ENCODE results near the gene ARHGDIG. TPM values are rescaled to one million over a fixed set of nuclear protein-coding genes. Genes with fewer than 3 reads are reported as not detected.

ARHGDIG gene
- total and polyA plus RNA-seq, 7 donors = 1.6 to 5.7 (median 5.0) TPM; not detected in 1

GRCh38 chr16:273547-274421, 6.6 kb upstream of the ARHGDIG start:
- H3K4me3 ChIP-seq = no peak overlapping the region
- intact Hi-C loops (cut with DNase I) = loop anchor here (2.0 kb wide), 1 partner anchor 77 kb away; no protein-coding TSS in a partner anchor
- DNase-seq = no peak
- no peaks in the 10 kb centered on the region for H3K36me3 ChIP-seq
- no peaks in the 10 kb centered on the region for H3K9me3 ChIP-seq
- H3K27ac ChIP-seq = no peak overlapping the region
- TF ChIP-seq POLR2A (IDR thresholded peaks at IDR 0.05) (no peak), POLR2AphosphoS5 (IDR thresholded peaks at IDR 0.05) (no peak), EP300 (IDR thresholded peaks at IDR 0.05) (no peak), CTCF (IDR thresholded peaks at IDR 0.05) (no peak)
- peaks cover 0 to 12% (median 9%) of the 10 kb centered on the region in 3 donors for H3K27me3 ChIP-seq
- 31 to 76% methylated on average over 30 of the region's 30 CpGs for WGBS, 2 donors
- peaks cover 0 to 18% (median 13%) of the 10 kb centered on the region in 4 donors for H3K4me1 ChIP-seq

- H3K4me3 ChIP-seq = peak overlapping the region; percentile 41 to 60 (median 54)
- H3K27ac ChIP-seq = peak overlapping the region in 2 of 4 donors; percentile 10 to 22
- WGBS, 2 donors = 1 to 3% methylated on average over 58 of the region's 58 CpGs
- TF ChIP-seq POLR2A (IDR thresholded peaks at IDR 0.05) = no peak
- TF ChIP-seq POLR2AphosphoS5 (IDR thresholded peaks at IDR 0.05) = no peak
- no peak for TF ChIP-seq EP300 (IDR thresholded peaks at IDR 0.05)
- no peak for TF ChIP-seq CTCF (IDR thresholded peaks at IDR 0.05)
- H3K4me1 ChIP-seq = peaks cover 0 to 22% (median 16%) of the 10 kb centered on the region in 4 donors
- H3K27me3 ChIP-seq = peaks cover 0 to 21% (median 17%) of the 10 kb centered on the region in 3 donors
- DNase-seq = no peak
- H3K9me3 ChIP-seq = no peaks in the 10 kb centered on the region
- H3K36me3 ChIP-seq = no peaks in the 10 kb centered on the region
- intact Hi-C loops (cut with DNase I) = loop anchor here (2.0 kb wide), 1 partner anchor 76 kb away; no protein-coding TSS in a partner anchor
Measured at GRCh38 chr16:275041-275641, 5.2 kb upstream of the ARHGDIG start.

- Histone ChIP-seq H3K4me3 (peak within 1 kb of the TSS; percentile 41 to 60 (median 54)), H3K4me1 (peaks cover 0 to 26% (median 20%) of the 10 kb centered on the region in 4 donors), H3K36me3 (no peaks in the 10 kb centered on the region), H3K27me3 (peaks cover 3 to 24% (median 20%) of the 10 kb centered on the region in 3 donors), H3K9me3 (no peaks in the 10 kb centered on the region), H3K27ac (peak within 1 kb of the TSS in 3 of 4 donors; percentile 10 to 37 (median 22))
- intact Hi-C loops (cut with DNase I) = loop anchor here (2.0 kb wide), 1 partner anchor 75 kb away; no protein-coding TSS in a partner anchor
- TF ChIP-seq POLR2A (IDR thresholded peaks at IDR 0.05) = no peak
- TF ChIP-seq EP300 (IDR thresholded peaks at IDR 0.05) = no peak
- no peak for TF ChIP-seq CTCF (IDR thresholded peaks at IDR 0.05)
- no peak for TF ChIP-seq POLR2AphosphoS5 (IDR thresholded peaks at IDR 0.05)
- no peak for DNase-seq
- 2 to 4% methylated on average over 56 of the region's 56 CpGs for WGBS, 2 donors
Measured at GRCh38 chr16:275786-276232, 4.6 kb upstream of the ARHGDIG start, which contains the start of gene RGS11. Gene RGS11 (minus strand): TSS chr16:275944. CDS start chr16:275911, 33 bp downstream.

GRCh38 chr16:276426-277077, 3.8 kb upstream of the ARHGDIG start:
- DNase-seq = no peak
- peaks cover 0 to 32% (median 28%) of the 10 kb centered on the region in 4 donors for H3K4me1 ChIP-seq
- H3K36me3 ChIP-seq = no peaks in the 10 kb centered on the region
- peaks cover 8 to 31% (median 28%) of the 10 kb centered on the region in 3 donors for H3K27me3 ChIP-seq
- intact Hi-C loops (cut with DNase I) = no loop called here
- H3K4me3 ChIP-seq = peak overlapping the region in 3 of 4 donors; percentile 51 to 60 (median 57)
- WGBS, 2 donors = 70 to 86% methylated on average over 20 of the region's 20 CpGs
- peak overlapping the region in 1 of 4 donors; percentile 37 for H3K27ac ChIP-seq
- TF ChIP-seq EP300 (IDR thresholded peaks at IDR 0.05) = no peak
- no peak for TF ChIP-seq CTCF (IDR thresholded peaks at IDR 0.05)
- no peak for TF ChIP-seq POLR2AphosphoS5 (IDR thresholded peaks at IDR 0.05)
- no peak for TF ChIP-seq POLR2A (IDR thresholded peaks at IDR 0.05)
- no peaks in the 10 kb centered on the region for H3K9me3 ChIP-seq

Measured in sigmoid colon (tissue), 7 donors.